H9 (cell line): ENCODE data around the gene EPS15. TPM values are rescaled to one million over a fixed set of nuclear protein-coding genes. Genes with fewer than 3 reads are reported as not detected.

Experiments
- DNase-seq: peaks from one replicate; pipeline ENCODE4 v3.0.0-alpha.2; 2017
- H2AFZ ChIP-seq: one replicate; pipeline ENCODE4 v1.6.1; 2013; ENCODE audit warnings: mild to moderate bottlenecking, low read length, control low read depth, moderate library complexity
- H2AK5ac ChIP-seq: 2 replicates; pipeline ENCODE4 v1.6.1; 2013; ENCODE audit warnings: low read length, control low read depth, mixed read lengths; ENCODE audit not compliant: insufficient read length
- H2BK120ac ChIP-seq: one replicate; pipeline ENCODE4 v1.6.1; 2013; ENCODE audit warnings: low read depth, mild to moderate bottlenecking, low read length, control low read depth, inconsistent platforms; ENCODE audit not compliant: poor library complexity, severe bottlenecking
- H2BK12ac ChIP-seq: 2 replicates; pipeline ENCODE4 v1.6.1; 2013; ENCODE audit warnings: low read length, control low read depth, mixed read lengths, low read depth; ENCODE audit not compliant: insufficient read length
- H2BK15ac ChIP-seq: 2 replicates; pipeline ENCODE4 v1.6.1; 2013; ENCODE audit warnings: low read depth, low read length, control low read depth
- H2BK20ac ChIP-seq: one replicate; pipeline ENCODE4 v1.6.1; 2013; ENCODE audit warnings: low read depth, mild to moderate bottlenecking, low read length, control low read depth, inconsistent platforms; ENCODE audit not compliant: poor library complexity, severe bottlenecking
- H2BK5ac ChIP-seq: 2 replicates; pipeline ENCODE4 v1.6.1; 2013; ENCODE audit warnings: low read length, control low read depth, mixed read lengths; ENCODE audit not compliant: insufficient read length
- H3K14ac ChIP-seq: 2 replicates; pipeline ENCODE4 v1.6.1; 2013; ENCODE audit warnings: low read length, control low read depth; ENCODE audit not compliant: insufficient read depth
- H3K18ac ChIP-seq: 2 replicates; pipeline ENCODE4 v1.6.1; 2013; ENCODE audit warnings: low read depth, mild to moderate bottlenecking, mixed read lengths, low read length, control low read depth; ENCODE audit not compliant: insufficient read length
- H3K23ac ChIP-seq: 2 replicates; pipeline ENCODE4 v1.6.1; 2013; ENCODE audit warnings: low read length, control low read depth, mixed read lengths, low read depth; ENCODE audit not compliant: insufficient read length
- H3K23me2 ChIP-seq: 2 replicates; pipeline ENCODE4 v1.6.1; 2013; ENCODE audit warnings: low read depth, mild to moderate bottlenecking, mixed read lengths, low read length, control low read depth; ENCODE audit not compliant: insufficient read length, poor library complexity, severe bottlenecking
- H3K27ac ChIP-seq: 2 replicates; pipeline ENCODE4 v1.5.1; 2013; ENCODE audit warnings: low read length, control low read depth, mixed read lengths, low read depth; ENCODE audit not compliant: insufficient read length
- H3K27me3 ChIP-seq: 2 replicates; pipeline ENCODE4 v1.6.1; 2013; ENCODE audit warnings: low read length, control low read depth, inconsistent platforms; ENCODE audit not compliant: insufficient read depth
- H3K4ac ChIP-seq: 2 replicates; pipeline ENCODE4 v1.6.1; 2013; ENCODE audit warnings: low read depth, mild to moderate bottlenecking, control low read depth, inconsistent platforms, low read length, moderate library complexity
- H3K4me1 ChIP-seq: 2 replicates; pipeline ENCODE4 v1.6.1; 2013; ENCODE audit warnings: low read length, control low read depth, inconsistent platforms; ENCODE audit not compliant: insufficient read depth
- H3K4me2 ChIP-seq: 2 replicates; pipeline ENCODE4 v1.6.1; 2013; ENCODE audit warnings: low read length, control low read depth, mixed read lengths; ENCODE audit not compliant: insufficient read length, insufficient read depth
- H3K56ac ChIP-seq: 2 replicates; pipeline ENCODE4 v1.6.1; 2013; ENCODE audit warnings: low read depth, mild to moderate bottlenecking, mixed read lengths, low read length, control low read depth; ENCODE audit not compliant: insufficient read length
- H3K79me1 ChIP-seq: 2 replicates; pipeline ENCODE4 v1.6.1; 2013; ENCODE audit warnings: low read depth, mild to moderate bottlenecking, moderate library complexity, low read length, control low read depth, inconsistent platforms; ENCODE audit not compliant: insufficient read depth, poor library complexity, severe bottlenecking
- H3K79me2 ChIP-seq: 2 replicates; pipeline ENCODE4 v1.6.1; 2013; ENCODE audit warnings: low read length, control low read depth, inconsistent platforms; ENCODE audit not compliant: insufficient read depth
- H3K9ac ChIP-seq: 2 replicates; pipeline ENCODE4 v1.6.1; 2013; ENCODE audit warnings: low read length, control low read depth, mixed read lengths; ENCODE audit not compliant: insufficient read length; ENCODE audit errors: extremely low read depth
- H3K9me3 ChIP-seq: one replicate; pipeline ENCODE4 v1.6.1; 2013; ENCODE audit warnings: low read depth, low read length, inconsistent platforms; ENCODE audit not compliant: control insufficient read depth
- H3T11ph ChIP-seq: one replicate; pipeline ENCODE4 v1.6.1; 2013; ENCODE audit warnings: mild to moderate bottlenecking, low read length, control low read depth, inconsistent platforms
- H4K20me1 ChIP-seq: one replicate; pipeline ENCODE4 v1.6.1; 2013; ENCODE audit not compliant: control insufficient read depth, insufficient read length, insufficient read depth
- H4K5ac ChIP-seq: 2 replicates; pipeline ENCODE4 v1.6.1; 2013; ENCODE audit warnings: low read depth, mild to moderate bottlenecking, mixed read lengths, low read length, control low read depth; ENCODE audit not compliant: insufficient read length
- H4K8ac ChIP-seq: replicated peaks from 2 replicates; pipeline ENCODE4 v1.6.1; 2013; ENCODE audit warnings: low read length, control low read depth, mixed read lengths, low read depth; ENCODE audit not compliant: insufficient read length
- H4K91ac ChIP-seq: 2 replicates; pipeline ENCODE4 v1.6.1; 2013; ENCODE audit warnings: low read depth, mild to moderate bottlenecking, moderate library complexity, mixed read lengths, low read length, control low read depth; ENCODE audit not compliant: insufficient read length
- H3K27ac Mint-ChIP-seq, 3 experiments: 2 replicates in 2 of 3; 3 replicates in 1 of 3; pipeline ENCODE4 v1.8.0; 2020 to 2021; ENCODE audit warnings: mixed read lengths in 3 of 3, mild to moderate bottlenecking in 1 of 3, moderate library complexity in 1 of 3
- H3K27me3 Mint-ChIP-seq: 2 replicates; pipeline ENCODE4 v1.8.0; 2021; ENCODE audit warnings: low read depth, mild to moderate bottlenecking, moderate library complexity, mixed read lengths
- H3K36me3 Mint-ChIP-seq, 3 experiments: 2 replicates in 2 of 3; 3 replicates in 1 of 3; pipeline ENCODE4 v1.8.0; 2020 to 2021; ENCODE audit warnings: low read depth in 3 of 3, mixed read lengths in 3 of 3; ENCODE audit not compliant: insufficient read depth in 1 of 3
- H3K4me1 Mint-ChIP-seq, 2 experiments: 2 replicates each; pipeline ENCODE4 v1.8.0; 2020; ENCODE audit warnings: mixed read lengths in 2 of 2
- H3K4me3 Mint-ChIP-seq, 2 experiments: 2 replicates in 1 of 2; 3 replicates in 1 of 2; pipeline ENCODE4 v1.8.0; 2020 to 2021; ENCODE audit warnings: mild to moderate bottlenecking in 2 of 2, mixed read lengths in 2 of 2, moderate library complexity in 1 of 2
- H3K9me3 Mint-ChIP-seq, 2 experiments: 2 replicates in 1 of 2; 3 replicates in 1 of 2; pipeline ENCODE4 v1.8.0; 2020; ENCODE audit warnings: mild to moderate bottlenecking in 2 of 2, mixed read lengths in 2 of 2, moderate library complexity in 1 of 2
- WGBS: extraction: QIAGEN DNeasy Blood & Tissue Kit; methylation state at CpG from one replicate; pipeline ENCODE4 v1.1.7; 2013; ENCODE audit warnings: missing lambda C conversion rate, low lambda C conversion rate, mixed read lengths; ENCODE audit not compliant: insufficient read length; ENCODE audit errors: extremely low coverage; 5-methylcytosine and 5-hydroxymethylcytosine counted together
- total RNA-seq: library from RNA; stranded (reverse); gene quantifications from 2 replicates; pipeline ENCODE4 v1.2.1, GENCODE V29; 2021
- TF ChIP-seq, protein P1 (sequence below): fragments of 200-600 bp; sonication (generic); conservative IDR thresholded peaks from 3 replicates; pipeline ENCODE4 v1.8.0; 2021; ENCODE audit warnings: antibody characterized with exemption, mild to moderate bottlenecking

The EPS15 gene
- total RNA-seq, 1 experiment from 2014 or later = 44.1 TPM

DNA sequence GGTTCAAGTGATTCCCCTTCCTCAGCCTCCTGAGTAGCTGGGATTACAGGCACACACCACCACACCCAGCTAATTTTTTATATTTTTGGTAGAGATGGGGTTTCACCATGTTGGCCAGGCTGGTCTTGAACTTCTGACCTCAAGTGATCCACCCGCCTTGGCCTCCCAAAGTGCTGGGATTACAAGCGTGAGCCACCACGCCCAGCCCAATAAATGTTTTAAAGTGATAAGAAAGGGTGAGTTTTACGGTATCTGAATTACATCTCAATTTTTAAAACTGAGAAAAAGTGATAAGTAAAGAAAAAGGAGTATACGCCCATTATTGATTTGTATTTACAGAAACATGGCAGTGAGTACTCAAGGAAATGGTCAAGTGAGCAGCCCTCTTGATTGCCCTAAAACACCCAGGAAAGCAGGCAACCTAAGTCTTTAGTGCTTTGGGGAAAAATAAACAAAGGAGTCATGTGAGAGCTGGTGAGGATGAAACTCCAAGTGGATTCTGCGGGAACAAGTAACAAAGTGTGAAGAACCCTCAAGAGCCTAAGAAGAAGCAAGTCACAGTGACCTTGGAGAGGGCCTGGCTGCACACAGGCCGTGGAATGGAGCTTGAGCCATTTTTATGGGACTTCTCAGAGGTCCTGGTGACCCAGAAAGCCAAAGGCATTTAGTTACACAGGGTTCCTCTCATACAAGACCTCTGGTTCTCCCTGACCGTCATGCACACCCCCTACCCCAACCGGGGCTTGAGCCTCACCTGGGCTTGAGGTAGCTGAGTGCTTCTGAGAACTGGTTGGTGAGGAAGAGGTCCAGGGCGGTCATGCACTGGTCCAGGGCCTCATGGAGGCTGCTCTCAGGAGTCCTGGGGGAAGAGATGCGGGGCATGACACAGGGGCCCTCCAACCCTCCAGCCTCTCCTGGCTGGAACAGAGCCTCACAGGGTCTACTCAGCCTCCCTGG is 197.8 kb downstream of the EPS15 start:
- peaks cover 6% of the 10 kb centered on the region; the same call in 1 of the 2 replicates for H3K27me3 Mint-ChIP-seq
- no peaks in the 10 kb centered on the region for H3K36me3 Mint-ChIP-seq
- Histone ChIP-seq H3T11ph (no peak overlapping the region), H2BK12ac (no peak overlapping the region), H3K4me1 (no peaks in the 10 kb centered on the region), H3K79me1 (no peaks in the 10 kb centered on the region), H3K79me2 (no peaks in the 10 kb centered on the region), H2AFZ (no peak overlapping the region), H3K14ac (no peak overlapping the region; the same call in 1 of the 2 replicates), H3K23me2 (no peaks in the 10 kb centered on the region), H3K9ac (no peak overlapping the region), H3K27ac (no peak overlapping the region), H3K56ac (no peak overlapping the region), H4K5ac (no peak overlapping the region), H3K4ac (no peak overlapping the region), H3K4me2 (no peak overlapping the region), H3K18ac (no peak overlapping the region), H2BK15ac (no peak overlapping the region), H3K9me3 (no peaks in the 10 kb centered on the region), H4K91ac (no peak overlapping the region), H2AK5ac (no peak overlapping the region), H3K23ac (no peak overlapping the region), H2BK5ac (no peak overlapping the region), H2BK120ac (no peak overlapping the region), H4K20me1 (no peaks in the 10 kb centered on the region), H4K8ac (no peak overlapping the region), H3K27me3 (no peaks in the 10 kb centered on the region), H2BK20ac (no peak overlapping the region)
- WGBS = no CpG with 5 or more reads among the region's 11 CpGs
- no peak overlapping the region for H3K27ac Mint-ChIP-seq
- no peaks in the 10 kb centered on the region for H3K9me3 Mint-ChIP-seq
- TF ChIP-seq, protein P1, sequence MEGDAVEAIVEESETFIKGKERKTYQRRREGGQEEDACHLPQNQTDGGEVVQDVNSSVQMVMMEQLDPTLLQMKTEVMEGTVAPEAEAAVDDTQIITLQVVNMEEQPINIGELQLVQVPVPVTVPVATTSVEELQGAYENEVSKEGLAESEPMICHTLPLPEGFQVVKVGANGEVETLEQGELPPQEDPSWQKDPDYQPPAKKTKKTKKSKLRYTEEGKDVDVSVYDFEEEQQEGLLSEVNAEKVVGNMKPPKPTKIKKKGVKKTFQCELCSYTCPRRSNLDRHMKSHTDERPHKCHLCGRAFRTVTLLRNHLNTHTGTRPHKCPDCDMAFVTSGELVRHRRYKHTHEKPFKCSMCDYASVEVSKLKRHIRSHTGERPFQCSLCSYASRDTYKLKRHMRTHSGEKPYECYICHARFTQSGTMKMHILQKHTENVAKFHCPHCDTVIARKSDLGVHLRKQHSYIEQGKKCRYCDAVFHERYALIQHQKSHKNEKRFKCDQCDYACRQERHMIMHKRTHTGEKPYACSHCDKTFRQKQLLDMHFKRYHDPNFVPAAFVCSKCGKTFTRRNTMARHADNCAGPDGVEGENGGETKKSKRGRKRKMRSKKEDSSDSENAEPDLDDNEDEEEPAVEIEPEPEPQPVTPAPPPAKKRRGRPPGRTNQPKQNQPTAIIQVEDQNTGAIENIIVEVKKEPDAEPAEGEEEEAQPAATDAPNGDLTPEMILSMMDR = no peak
- no peak overlapping the region for H3K4me3 Mint-ChIP-seq
- DNase-seq = no peak
- H3K4me1 Mint-ChIP-seq = peaks cover 18 to 30% of the 10 kb centered on the region in 2 experiments
